NCI-H187 treated with DMSO at 0.1 percent for 48 hours (cell line): ENCODE measurements around the gene CCDC33.

Experiments
- DNase-seq: peaks from one replicate; lab custom pipeline; 2025; lab: John Stamatoyannopoulos, UW

The CCDC33 gene

GRCh38 chr15:74208901-74209559 is 27.1 kb upstream of the CCDC33 start:
- no peak for DNase-seq

- no peak for DNase-seq
Observed at GRCh38 chr15:74209560-74209958, 26.6 kb upstream of the CCDC33 start.

- no peak for DNase-seq
Observed at GRCh38 chr15:74209997-74210671, 26.0 kb upstream of the CCDC33 start.

- DNase-seq = no peak
Observed at GRCh38 chr15:74210729-74211128, 25.4 kb upstream of the CCDC33 start.

- no peak for DNase-seq
Observed at GRCh38 chr15:74211656-74212055, 24.5 kb upstream of the CCDC33 start.

GRCh38 chr15:74212494-74212893 is 23.6 kb upstream of the CCDC33 start:
- DNase-seq = no peak

GRCh38 chr15:74213858-74214284 is 22.3 kb upstream of the CCDC33 start:
- no peak for DNase-seq

GRCh38 chr15:74214324-74215021 is 21.7 kb upstream of the CCDC33 start:
- DNase-seq = no peak

- DNase-seq = no peak
Observed at GRCh38 chr15:74215958-74216357, 20.2 kb upstream of the CCDC33 start.

GRCh38 chr15:74216949-74217348 is 19.2 kb upstream of the CCDC33 start:
- no peak for DNase-seq

- no peak for DNase-seq
Observed at GRCh38 chr15:74217907-74218885, 17.9 kb upstream of the CCDC33 start.

- peak; percentile 75 for DNase-seq
Observed at GRCh38 chr15:74220475-74221248, 15.5 kb upstream of the CCDC33 start.

GRCh38 chr15:74221399-74222239 is 14.5 kb upstream of the CCDC33 start:
- no peak for DNase-seq

GRCh38 chr15:74222240-74223119 is 13.6 kb upstream of the CCDC33 start:
- DNase-seq = no peak

GRCh38 chr15:74225928-74226327 is 10.2 kb upstream of the CCDC33 start:
- DNase-seq = no peak

GRCh38 chr15:74226761-74227540 is 9.2 kb upstream of the CCDC33 start:
- DNase-seq = no peak

- no peak for DNase-seq
Observed at GRCh38 chr15:74227968-74228722, 8.0 kb upstream of the CCDC33 start.

- DNase-seq = peak; percentile 38
Observed at GRCh38 chr15:74228723-74229081, 7.4 kb upstream of the CCDC33 start.
